GM18511 (cell line): ENCODE measurements around the gene EMX1.
"Not testable (repeated sequence)": the region's sequence is repeated elsewhere in the genome, so short reads cannot be mapped to it uniquely, and the experiment has no call there.

Experiments
- ATAC-seq: cut with Tn5 transposase; IDR thresholded peaks from one replicate; pipeline ENCODE4 v1.9.1; 2021; ENCODE audit warnings: mild to moderate bottlenecking, moderate library complexity; ENCODE audit not compliant: unreplicated experiment

Gene EMX1

GRCh38 chr2:72898585-72898906, 18.8 kb upstream of the EMX1 start:
- no peak for ATAC-seq

GRCh38 chr2:72900191-72900825, 17.0 kb upstream of the EMX1 start:
- ATAC-seq = no peak

- ATAC-seq = no peak
Measured at GRCh38 chr2:72901426-72901825, 15.9 kb upstream of the EMX1 start.

DNA sequence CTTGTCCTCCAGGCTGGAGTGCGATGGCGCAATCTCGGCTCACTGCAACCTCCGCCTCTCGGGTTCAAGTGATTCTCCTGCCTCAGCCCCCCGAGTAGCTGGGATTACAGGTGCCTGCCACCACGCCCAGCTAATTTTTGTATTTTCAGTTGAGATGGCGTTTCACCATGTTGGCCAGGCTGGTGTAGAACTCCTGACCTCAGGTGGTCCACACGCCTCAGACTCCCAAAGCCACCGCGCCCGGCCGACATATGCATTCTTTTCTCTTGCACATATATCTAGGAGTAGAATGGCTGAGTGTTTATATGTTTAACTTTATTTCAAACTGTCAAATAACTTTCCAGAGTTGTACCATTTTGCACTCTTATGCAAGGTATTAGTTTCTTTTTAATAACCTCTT, 9.9 kb upstream of the EMX1 start:
- ATAC-seq = not testable (repeated sequence)

- ATAC-seq = no peak
Measured at GRCh38 chr2:72908741-72909140, 8.6 kb upstream of the EMX1 start.

- ATAC-seq = no peak
Measured at GRCh38 chr2:72911256-72911655, 6.1 kb upstream of the EMX1 start.

GRCh38 chr2:72913486-72914205, 3.7 kb upstream of the EMX1 start:
- ATAC-seq = no peak

- ATAC-seq = no peak
Measured at GRCh38 chr2:72914206-72914559, 3.1 kb upstream of the EMX1 start.

DNA sequence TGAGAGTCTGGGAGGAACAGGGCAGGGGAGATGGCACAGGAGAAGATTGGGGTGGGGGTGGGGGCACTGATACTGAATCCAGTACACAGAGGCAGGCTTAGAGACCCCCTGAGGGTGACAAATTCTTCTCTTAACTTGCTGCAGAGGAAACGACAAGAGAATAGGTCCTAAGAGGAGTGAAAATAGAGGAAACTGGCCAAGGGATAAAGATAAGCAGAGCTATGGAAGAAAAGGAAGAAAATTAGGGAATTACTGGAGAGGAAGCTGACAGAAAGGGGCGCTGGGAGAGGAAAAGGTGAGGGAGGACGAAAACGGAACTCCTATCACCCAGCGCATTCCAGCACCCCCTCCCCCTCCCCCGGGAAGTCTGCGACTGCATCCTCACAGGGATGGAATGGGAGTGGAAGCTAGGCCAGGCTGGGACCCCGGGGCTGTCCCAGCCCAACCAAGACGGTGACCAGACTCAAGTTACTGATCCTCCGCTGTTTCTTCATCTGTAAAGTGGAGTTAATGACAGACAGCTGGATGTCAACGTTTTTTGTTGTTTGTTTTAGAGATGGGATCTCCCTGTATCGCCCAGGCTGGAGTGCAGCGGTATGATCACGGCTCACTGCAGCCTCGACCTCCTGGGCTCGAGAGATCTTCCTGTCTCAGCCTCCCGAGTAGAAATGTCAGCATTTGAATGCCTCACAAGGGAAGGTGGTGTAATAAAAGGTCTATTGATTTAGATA, 2.6 kb upstream of the EMX1 start:
- ATAC-seq = no peak

DNA sequence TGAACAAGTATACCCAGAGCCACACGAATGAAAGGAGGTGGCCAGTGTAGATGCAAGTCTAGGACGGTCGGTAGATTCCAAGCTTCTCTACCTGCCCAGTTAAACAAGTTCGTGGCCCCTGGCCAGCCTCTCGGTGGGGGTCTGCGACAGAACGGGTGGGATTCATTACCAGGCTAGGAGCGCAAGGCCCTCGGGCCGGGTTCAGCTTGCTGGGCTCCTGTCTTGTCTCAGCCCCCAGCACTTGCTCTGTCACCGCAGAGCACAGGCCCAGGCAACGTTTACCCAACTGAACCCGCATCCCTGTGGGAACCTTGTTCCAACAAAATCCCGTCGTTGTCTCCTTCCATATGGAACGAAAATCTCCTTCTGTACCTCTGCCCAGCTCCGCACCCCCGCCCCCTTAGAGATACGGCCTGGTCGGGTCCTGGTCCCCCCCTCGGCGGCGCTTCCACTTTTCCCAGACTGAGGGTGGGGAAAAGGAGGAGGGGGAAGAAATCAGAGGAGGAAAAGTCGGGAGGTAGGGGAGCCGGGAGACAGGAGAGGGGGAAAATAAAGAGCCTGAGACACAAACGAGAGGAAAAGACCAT, 1.9 kb upstream of the EMX1 start:
- no peak for ATAC-seq

DNA sequence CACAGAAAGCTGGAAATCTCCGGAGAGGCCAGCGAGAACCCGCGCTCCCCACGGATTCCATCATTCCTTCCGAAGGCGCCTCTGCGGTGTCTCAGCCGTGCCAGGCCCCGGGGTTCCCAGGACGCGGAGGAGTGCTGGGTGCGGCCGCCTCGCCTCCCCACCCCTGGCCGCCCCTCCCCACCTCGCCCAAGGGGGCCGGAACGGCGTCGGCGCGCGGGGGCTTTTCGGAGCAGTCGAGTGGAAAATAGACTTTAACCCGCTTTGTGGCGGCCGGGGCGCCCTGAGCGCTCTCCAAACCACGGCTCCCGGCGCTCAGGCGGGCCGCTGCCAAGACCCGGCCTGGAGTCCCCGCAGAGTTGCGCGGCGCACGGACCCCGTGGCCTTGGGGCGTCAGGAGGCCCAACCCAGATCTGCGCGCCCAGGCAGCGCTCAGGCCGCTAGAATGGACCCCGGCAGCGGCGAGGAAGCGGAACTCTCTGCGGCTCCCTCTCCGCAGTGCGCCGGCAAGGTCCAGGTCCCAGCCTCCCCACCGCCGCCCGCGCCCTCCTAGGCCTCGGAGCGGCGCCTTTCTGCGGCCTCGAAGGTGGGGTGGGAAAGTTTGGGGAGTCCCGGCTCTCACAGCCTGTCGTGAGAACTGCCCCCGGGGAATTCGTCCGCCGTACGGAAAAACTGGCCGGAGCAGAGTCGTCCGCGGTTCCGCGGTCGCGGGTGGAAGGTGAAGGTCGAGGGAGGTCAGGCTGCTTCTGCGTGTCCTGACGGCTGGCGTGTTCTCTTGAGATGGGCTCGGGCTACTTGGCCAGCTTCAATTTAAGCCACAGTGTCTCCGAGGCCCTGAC, 1.2 kb upstream of the EMX1 start:
- peak; percentile 66 for ATAC-seq

GRCh38 chr2:72916743-72917137, 579 bp upstream of the EMX1 start:
- ATAC-seq = peak; percentile 12

GRCh38 chr2:72917877-72918553, 696 bp downstream of the EMX1 start:
- no peak for ATAC-seq

DNA sequence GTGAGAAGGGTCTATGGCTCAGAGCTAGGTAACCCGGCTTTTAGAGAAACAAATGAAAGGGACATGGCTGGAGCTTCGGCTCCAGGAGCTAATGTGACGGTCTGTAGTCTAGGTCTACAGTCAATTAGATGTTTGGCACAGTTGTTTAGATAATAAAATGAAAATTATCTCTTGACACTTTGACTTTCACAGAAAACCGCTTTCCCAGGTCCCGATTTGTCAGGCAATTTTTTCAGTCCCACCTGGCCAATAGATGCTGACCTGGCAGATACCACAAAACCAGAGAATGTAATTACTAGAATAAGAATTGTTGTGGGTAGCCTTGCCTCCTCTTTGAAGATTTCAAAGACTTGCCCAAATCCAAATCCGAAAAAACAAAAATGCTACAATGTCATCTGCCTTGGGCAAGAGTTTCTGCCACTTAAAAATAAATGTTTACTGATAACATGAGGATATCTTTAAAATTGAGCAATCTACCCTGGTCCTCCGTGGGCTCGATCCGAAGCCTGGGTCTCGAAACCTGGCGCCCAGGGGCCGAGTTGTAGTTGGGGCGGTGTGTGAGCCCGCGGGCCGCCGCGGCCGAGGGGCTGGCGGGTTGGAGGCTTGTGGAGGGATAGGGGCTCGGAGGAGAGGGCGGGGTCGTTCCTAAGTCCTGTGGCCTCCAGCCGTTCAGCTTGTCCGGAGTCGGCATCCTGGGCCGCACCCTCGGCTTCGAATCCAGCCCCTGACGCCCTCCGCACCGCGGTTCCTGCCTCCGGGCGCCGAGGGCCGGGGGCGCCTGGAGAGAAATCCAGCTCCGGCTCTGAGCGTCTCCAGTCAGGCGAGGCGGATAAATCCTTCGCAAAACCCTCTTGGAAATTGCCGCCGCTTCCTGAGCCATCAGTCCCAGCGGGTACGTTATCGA, 2.3 kb downstream of the EMX1 start:
- no peak for ATAC-seq

DNA sequence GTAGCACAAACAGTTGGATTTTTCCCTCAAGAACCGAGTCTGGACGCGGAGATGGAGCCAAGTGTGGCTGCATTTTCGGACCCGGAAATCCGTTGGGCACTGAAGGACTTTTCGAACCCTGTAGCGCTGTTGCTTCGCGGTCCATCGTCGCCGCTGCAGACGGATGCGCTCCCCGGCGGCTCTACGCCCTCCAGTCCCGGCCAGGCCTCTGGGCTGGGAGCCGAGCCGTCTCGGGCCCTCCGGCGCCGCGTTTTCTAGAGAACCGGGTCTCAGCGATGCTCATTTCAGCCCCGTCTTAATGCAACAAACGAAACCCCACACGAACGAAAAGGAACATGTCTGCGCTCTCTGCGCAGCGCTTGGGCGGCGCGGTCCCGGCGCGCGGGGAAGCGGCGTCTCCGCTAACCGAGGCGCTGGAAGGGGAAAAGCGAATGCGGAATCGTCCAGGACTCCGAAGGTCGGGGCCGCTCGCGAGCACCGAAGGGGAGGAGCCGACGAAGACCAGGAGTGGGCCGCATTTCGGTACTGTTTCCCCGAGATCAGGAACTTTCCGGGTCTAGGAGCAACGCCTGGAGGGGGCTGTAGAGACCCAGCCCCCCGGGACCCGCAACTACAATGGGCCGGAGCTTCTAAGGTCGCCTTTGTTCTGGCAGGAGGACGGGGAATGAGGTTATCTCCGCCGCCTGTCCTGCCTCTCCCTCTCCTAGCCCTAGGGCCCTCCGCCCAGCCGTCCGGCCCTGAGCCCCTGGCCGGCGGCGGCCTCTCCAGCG, 3.2 kb downstream of the EMX1 start:
- ATAC-seq = no peak

DNA sequence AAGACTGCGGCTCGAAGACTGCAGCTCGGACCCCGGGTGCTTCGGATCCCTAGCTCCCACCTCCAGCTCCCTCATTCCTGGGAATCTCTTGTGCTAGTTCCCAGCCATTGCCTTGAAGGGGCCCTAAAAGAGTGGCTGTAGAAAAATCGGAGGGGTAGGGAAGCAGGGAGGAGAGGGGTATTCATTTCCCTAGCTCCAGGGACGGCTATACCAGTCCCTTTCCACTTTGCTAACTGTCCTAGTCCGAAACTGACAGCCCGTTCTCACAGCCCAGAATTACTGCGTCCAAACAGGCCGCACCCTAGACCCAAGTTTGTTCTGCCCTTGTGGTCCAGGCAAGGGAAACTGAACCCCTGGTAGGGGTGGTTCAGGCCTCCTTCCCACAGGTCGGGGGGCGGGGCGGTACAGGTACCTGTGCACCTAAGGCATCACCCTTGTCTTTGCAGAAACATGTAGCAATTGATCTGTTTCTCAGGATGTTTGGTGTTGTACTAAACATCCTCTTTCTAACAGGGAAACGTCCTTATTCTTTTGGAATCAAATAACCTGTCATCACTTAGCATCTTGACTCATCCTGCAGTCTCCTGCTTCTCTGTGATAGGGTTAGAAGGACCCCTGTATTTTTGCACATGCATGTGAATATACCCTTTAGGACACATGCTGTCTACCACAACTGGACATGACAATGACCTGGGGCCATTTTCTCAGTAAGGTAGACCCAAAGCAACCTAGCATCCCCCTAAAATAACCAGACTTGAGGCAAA, 4.0 kb downstream of the EMX1 start:
- no peak for ATAC-seq

- no peak for ATAC-seq
Measured at GRCh38 chr2:72921853-72922252, 4.5 kb downstream of the EMX1 start.

DNA sequence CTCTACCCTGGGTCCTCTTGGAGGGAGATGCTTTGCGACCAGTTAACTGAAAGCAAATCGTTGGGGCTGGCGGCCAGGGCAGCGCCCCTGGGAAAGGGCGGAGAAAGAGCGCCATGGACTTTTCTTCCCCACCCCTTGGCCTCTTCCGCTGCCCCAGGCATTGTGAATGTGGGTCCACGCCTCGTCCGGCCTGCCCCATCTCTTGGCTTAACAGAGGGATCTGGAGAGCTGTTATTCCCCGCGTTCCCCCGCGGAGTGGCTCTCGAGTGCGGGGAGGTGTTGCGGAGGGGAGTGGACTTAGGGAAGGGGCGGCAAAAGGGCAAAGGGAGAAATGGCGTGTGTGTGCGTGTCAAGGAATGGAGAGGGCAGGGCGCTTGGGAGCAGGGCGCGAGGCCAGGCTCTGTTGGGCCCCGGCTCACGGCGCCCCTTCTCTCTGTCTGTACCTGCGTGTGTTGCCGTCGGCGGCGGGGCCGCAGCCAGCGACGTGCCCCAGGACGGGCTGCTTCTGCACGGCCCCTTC, 6.6 kb downstream of the EMX1 start:
- ATAC-seq = no peak
